VCaP (cell line): ENCODE measurements around the gene SLC9A1.
A peak's percentile ranks its signal among the peaks of the same experiment; 100 is the strongest.

Source experiments
- H3K27ac ChIP-seq: fragments of 450-650 bp; 2 replicates; pipeline ENCODE4 v1.5.1; 2017
- CTCF ChIP-seq: fragments of 450-650 bp; conservative IDR thresholded peaks from 2 replicates; pipeline ENCODE4 v1.5.1; 2017; ENCODE audit warnings: mild to moderate bottlenecking, moderate library complexity

The SLC9A1 gene

GRCh38 chr1:27157194-27157593 is 2.3 kb upstream of the SLC9A1 start:
- no peak for TF ChIP-seq CTCF
- H3K27ac ChIP-seq = no peak overlapping the region

DNA sequence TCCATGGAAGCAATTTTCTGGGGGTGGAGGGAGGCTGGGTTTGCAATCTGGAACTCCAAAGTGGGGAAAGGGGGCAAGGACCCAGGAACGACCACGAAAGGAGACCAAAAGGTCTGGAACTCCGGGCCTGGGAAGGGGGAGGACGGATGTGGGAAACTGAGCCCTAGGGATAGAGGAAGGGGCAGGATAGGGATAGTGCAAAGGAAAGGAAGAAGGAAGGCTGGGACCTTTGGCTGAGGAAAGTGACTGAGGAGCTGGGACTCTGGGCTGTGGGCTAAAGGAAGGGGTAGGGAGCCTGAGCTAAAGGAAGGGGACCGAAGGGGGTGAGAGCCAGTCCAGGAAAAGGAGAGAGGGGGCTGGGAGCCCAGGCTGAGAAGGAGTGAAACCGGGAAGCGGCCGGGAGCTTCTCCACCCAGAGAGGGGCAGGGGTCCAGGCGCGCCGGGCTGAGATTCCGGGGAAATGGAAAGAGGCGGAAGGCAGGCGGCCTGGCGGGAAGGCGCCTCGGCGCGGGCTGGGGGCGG is 395 bp downstream of the SLC9A1 start:
- TF ChIP-seq CTCF = no peak
- H3K27ac ChIP-seq = peak overlapping the region; percentile 81

DNA sequence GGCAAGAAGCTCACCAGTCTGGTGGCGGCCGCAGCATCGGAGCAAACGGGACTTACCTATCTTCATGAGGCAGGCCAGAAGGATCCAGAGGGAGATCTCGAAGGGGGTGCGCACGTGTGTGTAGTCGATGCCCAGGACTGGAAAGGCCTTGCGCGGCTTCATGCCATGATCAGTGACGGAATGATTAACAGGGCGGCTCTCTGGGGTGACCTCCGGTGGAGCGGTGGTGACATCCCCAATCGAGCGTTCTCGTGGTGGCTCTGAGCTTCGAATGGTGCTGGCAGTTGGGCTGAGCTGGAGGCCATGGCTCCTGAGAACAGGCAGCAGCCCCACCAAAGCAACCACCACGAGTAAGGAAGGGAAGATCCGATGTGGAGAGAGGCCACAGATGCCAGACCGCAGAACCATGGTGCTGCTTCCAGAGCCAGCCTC is 982 bp downstream of the SLC9A1 start:
- peak overlapping the region; percentile 81 for H3K27ac ChIP-seq
- no peak for TF ChIP-seq CTCF

GRCh38 chr1:27153549-27153886 is 1.4 kb downstream of the SLC9A1 start:
- TF ChIP-seq CTCF = no peak
- peak overlapping the region; percentile 81 for H3K27ac ChIP-seq

- peak overlapping the region; percentile 81 for H3K27ac ChIP-seq
- no peak for TF ChIP-seq CTCF
Observed at GRCh38 chr1:27152829-27153548, 1.9 kb downstream of the SLC9A1 start.

- TF ChIP-seq CTCF = no peak
- H3K27ac ChIP-seq = peak overlapping the region; percentile 81
Observed at GRCh38 chr1:27152004-27152828, 2.7 kb downstream of the SLC9A1 start.

DNA sequence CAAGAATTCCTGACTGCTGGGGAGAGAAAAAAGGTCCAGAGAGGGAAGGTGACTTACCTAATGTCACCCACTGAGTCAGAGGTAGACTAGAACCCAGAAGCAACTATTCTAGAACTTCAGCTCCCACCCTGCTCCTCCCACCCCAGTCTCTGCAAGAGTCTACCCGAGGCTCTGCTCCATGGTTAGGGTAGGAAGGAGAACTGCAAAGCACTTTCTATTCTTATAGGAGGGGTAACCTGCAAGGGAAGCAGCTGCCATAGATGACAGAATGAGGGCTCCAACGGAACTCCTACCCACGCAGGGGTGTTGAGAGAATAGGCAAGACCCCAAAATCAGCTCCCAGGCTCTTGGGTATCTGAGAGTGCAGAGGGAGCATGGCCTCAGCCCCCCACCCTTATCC is 4.3 kb downstream of the SLC9A1 start:
- H3K27ac ChIP-seq = peak overlapping the region; percentile 68
- TF ChIP-seq CTCF = no peak
